HG03571 (cell line): Measurements from ENCODE around the gene PHEX.

ENCODE experiments used
- ATAC-seq: cut with Tn5 transposase; IDR thresholded peaks from one replicate; pipeline ENCODE4 v1.9.1; 2021; ENCODE audit not compliant: unreplicated experiment

PHEX gene

GRCh38 chrX:22097012-22097694 lies 65.0 kb downstream of the PHEX start:
- ATAC-seq, result no peak

DNA sequence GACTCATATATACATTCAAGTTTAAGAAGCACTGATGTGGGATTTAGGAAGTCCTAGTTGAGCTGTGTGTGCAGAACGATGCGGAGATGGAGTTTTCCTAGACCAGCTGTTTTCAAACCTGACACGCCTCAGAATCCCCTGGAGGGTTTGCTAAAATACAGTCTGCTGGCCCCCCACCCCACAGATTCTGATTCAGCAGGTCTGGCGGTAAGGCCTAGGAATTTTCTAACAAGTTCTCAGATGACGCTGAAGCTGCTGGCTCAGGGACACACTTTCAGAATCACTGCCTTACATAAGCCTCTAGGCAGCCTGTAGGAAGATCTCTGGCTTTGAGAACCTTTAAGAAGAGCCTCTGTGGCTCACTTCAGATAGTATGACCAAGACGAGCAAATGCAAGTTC lies 73.1 kb downstream of the PHEX start:
- ATAC-seq, result no peak

DNA sequence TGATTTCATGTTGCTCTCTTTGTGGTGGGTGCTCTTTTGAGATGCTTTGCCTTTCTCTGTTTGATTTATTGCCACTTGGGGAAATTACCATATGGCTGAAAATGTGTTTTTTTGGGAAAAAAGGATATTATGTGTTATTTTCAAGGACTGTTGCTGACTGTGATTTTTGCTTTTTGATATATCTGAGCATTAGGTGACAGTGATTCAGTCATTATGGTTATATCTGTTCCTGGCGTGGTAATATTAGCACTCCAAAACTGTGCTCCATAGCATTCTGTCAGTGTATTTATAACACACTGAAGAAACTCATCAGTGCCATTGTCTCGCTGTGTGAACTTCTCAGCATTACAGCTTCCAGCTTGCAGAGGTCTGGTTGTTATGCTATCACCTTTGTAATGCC lies 73.8 kb downstream of the PHEX start:
- ATAC-seq, result no peak

- ATAC-seq, result no peak
Measured at GRCh38 chrX:22109442-22109841, 77.3 kb downstream of the PHEX start.

DNA sequence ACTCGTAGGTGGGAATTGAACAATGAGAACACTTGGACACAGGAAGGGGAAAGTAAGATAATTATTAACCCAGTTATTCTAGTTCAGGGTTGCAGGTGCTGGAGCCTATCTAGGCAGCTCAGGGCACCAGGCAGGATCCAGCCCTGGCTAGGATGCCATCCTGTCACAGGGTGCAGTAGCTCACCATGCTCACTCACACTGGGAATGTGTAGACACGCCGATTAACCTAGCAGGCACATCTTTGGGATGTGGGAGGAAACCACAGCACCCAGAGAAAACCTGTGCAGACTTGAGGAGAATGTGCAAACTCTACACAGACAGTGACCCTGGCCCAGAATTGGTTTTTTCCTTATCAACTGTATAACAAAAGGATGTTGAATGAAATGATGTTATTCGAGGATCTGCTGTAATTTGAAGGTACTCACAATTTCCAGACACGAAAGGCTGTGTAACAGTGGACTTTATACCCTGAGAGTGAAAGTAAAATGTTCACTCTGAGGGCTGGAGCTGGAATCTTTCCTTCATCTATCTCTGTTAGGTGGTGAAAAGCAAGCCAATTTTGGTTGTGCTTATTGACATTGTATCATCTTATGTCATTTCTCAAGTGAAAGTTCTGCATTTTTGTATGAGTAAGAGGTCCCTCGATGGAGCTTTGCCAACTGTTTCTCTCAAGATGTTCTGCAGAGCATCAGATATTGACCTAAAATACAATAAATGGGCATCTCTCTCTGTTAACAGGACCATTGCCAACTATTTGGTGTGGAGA lies 78.8 kb downstream of the PHEX start:
- ATAC-seq, result no peak

DNA sequence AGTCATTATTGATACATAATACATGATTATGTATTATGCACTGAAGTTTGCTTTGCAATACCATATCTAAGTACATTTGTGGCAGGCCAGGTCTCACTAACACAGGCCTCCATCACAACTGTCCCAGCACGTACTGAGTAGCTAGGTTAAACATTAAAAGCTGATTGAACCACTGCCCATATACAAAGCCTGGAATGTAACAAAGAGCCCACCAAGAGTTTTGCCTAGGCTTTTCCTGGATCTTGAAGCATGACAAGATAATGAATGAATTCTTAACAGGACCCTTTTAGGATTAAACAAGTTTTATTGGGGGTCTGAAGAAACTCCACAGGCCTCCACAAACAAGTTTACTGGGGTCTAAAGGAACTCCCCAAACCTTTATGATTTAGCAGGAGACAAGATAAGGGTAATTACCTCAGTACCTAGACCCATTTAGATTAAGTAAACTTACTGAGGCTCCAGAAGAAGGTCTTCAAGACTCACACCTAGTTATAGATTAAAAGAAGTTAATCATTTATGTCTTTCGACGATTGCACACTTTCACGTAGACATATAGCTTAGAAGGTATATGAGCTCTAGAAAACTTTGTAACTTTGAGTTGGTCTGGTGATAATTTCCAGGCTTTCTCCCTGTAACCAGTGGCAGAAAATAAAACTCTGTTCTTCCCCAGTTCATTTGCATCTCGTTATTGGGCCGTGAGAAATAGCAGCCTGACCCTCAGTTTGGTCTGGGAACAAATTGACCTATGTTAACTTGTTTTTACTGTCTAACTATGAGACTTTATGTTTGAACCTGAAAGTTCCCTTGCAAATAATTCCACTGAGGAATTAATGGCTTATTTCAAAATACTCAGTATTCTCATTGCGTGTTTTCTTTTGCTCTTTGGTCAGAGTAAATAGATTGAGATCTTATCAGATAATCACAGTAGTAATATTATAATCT lies 84.8 kb downstream of the PHEX start:
- no peak for ATAC-seq

DNA sequence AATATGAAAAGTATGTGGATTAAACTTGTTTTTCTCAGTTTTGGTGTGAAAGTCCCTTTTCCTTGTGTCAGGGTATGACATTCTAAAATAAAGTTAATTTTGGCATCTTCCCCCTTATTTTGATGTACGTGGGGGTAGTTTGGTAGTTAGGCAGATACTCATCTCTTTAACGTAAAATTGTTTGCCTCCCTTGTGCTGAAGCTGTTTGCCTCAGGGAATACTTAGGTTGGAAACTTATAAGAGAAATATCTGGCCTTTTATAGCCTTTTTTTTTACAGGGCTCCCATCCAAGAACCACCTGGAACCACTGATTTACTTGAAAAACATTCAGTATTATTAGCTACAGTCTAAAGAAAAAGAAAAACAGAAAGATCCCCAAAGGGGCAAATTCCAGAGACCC lies 85.5 kb downstream of the PHEX start:
- no peak for ATAC-seq

- no peak for ATAC-seq
Measured at GRCh38 chrX:22118161-22118830, 86.2 kb downstream of the PHEX start.

DNA sequence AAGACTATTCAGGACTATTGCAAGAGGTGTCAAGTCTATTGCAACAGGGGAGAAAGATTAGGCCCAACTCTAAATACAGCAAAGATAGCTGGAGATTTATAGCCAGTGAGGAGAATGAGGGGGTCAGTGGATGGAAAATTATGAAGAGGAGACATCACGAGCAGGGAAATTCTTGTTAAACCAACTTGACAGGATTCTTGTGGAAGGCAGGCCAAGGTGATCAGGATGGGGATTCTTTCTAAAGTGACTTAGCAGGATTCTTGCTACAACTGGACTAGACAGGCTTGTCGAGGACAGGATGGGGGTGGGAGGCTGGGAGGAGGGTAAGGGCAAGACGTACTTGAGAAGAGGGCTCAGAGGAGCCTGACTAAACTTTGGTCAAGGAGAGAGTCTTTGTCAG lies 89.0 kb downstream of the PHEX start:
- no peak for ATAC-seq

DNA sequence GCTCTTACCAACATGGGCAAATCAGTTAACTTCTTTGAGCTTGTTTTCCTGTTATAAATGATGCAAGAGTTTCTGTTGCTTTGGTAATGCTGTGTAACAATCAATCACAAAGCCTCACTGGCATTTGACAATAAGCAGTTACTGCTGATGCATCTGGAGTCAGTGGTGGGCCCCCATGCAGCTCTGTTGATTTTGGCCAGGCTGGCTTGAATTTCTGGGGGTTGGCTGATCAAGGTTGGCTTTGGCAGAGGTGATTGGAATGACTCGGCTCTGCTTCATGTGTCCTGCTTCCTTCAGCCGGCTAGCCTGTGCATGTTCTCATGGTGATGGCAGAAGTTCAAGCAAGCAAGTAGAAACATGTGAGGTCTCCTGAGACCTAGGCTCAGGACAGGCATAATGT lies 90.4 kb downstream of the PHEX start:
- no peak for ATAC-seq

GRCh38 chrX:22124098-22124497 lies 92.0 kb downstream of the PHEX start:
- no peak for ATAC-seq

GRCh38 chrX:22125481-22125880 lies 93.4 kb downstream of the PHEX start:
- ATAC-seq, result no peak

GRCh38 chrX:22126327-22126726 lies 94.2 kb downstream of the PHEX start:
- ATAC-seq, result no peak

GRCh38 chrX:22128961-22129360 lies 96.8 kb downstream of the PHEX start:
- ATAC-seq, result no peak

- no peak for ATAC-seq
Measured at GRCh38 chrX:22134681-22135080, 102.6 kb downstream of the PHEX start.

- ATAC-seq, result no peak
Measured at GRCh38 chrX:22135171-22135711, 103.1 kb downstream of the PHEX start.

- ATAC-seq, result no peak
Measured at GRCh38 chrX:22135994-22136684, 104.0 kb downstream of the PHEX start.

- ATAC-seq, result no peak
Measured at GRCh38 chrX:22136711-22137110, 104.6 kb downstream of the PHEX start.

DNA sequence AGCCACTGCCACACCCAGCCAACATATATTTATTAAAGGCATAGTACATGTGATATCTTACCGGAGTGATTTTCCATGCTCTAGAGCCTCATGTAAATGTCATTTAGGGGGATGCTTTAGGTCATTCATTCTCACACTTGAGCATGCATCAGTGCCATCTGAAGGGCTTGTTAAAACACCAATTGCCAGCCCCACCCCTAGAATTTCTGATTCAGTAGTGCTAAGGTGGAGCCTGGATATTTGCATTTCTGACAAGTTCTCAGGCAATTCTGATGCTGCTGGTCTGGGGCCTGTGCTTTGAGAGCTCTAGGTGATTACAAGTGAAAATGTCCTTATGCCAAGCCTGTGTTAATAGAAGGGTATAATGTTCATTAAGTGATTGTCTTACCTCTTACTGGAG lies 107.7 kb downstream of the PHEX start:
- ATAC-seq, result no peak

- no peak for ATAC-seq
Measured at GRCh38 chrX:22141047-22141730, 109.1 kb downstream of the PHEX start.
